Measurements from ENCODE around the gene SDR39U1.

Gene SDR39U1

DNA sequence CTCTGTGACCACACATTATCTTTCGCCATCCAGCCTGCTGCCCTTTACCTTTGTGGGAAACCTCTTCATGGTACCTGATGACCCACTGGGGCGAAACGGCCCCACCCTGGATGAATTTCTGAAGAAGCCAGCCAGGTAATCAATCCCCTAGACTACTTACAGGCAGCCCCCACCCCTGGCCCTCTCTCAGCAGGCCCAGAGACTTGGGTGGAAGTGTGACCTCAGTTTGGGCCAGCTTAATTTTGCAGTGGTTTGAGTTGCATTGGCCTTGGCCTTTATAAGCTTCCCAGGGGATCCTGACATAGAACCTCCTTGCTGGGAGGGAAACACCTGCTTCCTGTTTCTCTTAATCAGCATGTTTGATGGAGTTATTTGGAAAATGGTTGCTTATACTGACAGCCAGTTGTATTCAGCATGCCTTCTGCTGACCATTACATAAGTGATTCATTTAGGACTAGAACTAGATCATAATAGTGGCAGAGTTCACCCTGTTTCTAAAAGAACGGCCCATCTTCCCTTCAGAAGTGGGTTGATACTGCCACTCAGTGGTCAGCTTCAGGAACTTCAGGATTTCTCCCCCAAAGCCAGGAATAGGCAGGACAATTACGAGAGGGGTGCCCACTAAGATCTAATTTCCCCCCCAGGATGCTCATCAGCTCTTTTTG lies 6.1 kb downstream of the SDR39U1 start:
- peak; percentile 19 for DNase-seq (ENCODE audit: low read depth)
- H3K4me3 ChIP-seq (ENCODE audit: low read depth, low read length): no peak overlapping the region
- TF ChIP-seq, protein P1, sequence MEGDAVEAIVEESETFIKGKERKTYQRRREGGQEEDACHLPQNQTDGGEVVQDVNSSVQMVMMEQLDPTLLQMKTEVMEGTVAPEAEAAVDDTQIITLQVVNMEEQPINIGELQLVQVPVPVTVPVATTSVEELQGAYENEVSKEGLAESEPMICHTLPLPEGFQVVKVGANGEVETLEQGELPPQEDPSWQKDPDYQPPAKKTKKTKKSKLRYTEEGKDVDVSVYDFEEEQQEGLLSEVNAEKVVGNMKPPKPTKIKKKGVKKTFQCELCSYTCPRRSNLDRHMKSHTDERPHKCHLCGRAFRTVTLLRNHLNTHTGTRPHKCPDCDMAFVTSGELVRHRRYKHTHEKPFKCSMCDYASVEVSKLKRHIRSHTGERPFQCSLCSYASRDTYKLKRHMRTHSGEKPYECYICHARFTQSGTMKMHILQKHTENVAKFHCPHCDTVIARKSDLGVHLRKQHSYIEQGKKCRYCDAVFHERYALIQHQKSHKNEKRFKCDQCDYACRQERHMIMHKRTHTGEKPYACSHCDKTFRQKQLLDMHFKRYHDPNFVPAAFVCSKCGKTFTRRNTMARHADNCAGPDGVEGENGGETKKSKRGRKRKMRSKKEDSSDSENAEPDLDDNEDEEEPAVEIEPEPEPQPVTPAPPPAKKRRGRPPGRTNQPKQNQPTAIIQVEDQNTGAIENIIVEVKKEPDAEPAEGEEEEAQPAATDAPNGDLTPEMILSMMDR (IDR thresholded peaks at IDR 0.05; ENCODE audit: low read depth, low read length, missing control alignments): peak; percentile 76

DNA sequence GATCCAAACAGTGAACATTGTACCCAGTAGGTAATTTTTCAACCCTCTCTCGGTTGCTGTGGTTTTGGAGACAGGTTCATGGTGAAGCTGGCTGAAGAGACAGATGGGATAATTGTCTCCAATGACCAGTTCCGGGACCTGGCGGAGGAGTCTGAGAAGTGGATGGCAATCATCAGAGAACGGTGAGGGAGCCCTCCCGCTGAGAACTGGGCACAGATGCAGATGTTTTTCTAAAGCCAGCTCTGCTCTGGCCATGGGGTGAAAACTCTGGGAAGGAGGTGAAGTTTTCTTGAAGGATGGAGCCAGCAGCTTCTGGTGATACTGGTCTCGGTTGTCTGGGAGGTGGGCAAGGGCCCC lies 6.6 kb downstream of the SDR39U1 start:
- no peak overlapping the region for H3K4me3 ChIP-seq (ENCODE audit: low read depth, low read length)
- TF ChIP-seq, protein P1 (IDR thresholded peaks at IDR 0.05; ENCODE audit: low read depth, low read length, missing control alignments): no peak
- DNase-seq (ENCODE audit: low read depth): no peak

DNA sequence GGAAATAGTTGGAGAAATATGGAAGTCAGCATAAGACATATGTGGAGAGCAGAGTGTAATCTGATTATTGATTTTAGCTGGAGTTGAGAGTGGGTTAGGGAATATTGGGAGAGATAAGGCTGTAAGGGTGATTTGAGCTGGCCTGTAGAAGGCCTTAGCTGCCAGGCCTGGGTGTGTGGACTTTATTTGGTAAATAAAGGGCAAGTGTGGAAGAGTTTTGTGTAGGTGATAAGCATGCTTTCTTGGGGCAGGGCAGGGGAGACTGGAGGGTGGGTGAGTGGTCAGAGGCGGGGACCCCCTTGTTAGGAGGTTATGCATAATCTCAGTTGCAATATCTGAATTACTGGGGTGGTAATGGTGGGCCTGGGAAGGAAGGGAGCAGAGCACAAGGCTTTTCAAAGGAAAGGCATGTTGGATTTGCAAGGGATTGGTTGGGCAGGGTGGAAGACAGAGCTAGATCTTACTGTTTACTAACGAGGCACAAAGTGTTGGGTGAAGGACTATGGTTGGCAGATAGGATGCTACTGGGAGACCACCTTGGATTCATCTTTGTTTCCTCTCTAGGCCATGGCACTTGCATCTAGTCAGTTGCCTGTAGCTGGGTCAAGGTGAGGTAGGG lies 7.3 kb downstream of the SDR39U1 start:
- DNase-seq (ENCODE audit: low read depth): no peak
- TF ChIP-seq, protein P1 (IDR thresholded peaks at IDR 0.05; ENCODE audit: low read depth, low read length, missing control alignments): no peak
- H3K4me3 ChIP-seq (ENCODE audit: low read depth, low read length): no peak overlapping the region

DNA sequence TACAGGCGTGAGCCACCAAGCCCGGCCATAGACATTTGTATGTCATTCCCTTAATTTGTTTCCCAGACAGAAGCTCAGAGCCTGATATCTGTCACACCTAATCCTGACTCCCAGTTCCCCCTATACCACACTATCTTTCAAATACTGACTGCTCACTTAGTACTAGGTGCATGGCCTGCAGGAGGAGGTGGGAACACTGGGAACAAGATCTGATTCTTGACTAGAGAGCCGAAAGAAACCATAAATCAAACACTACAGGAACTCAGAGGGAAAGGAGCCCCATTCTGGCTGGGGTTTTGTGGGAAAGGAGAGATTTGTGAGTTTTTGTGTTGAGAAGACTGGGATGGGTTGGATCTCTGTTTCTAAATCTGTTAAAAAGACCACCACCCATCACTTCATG lies 7.9 kb downstream of the SDR39U1 start:
- no peak overlapping the region for H3K4me3 ChIP-seq (ENCODE audit: low read depth, low read length)
- TF ChIP-seq, protein P1 (IDR thresholded peaks at IDR 0.05; ENCODE audit: low read depth, low read length, missing control alignments): no peak
- no peak for DNase-seq (ENCODE audit: low read depth)

DNA sequence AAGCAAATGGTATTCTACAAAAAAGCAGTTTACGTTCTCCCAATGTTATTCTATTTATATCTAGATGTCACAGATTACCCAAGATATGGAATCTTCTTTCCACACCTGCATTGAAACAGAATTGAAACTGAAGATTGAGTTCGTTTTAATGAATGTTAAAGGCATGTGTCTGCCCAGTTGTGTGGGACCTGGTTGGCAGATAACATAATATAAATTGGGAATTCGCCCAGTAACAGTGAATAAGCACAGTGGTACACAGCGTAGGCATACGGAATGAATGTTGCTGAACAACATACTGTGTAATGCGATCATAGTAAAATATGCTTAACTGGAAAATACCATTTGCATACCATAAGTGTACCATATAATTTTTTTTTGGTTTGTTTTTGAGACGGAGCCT lies 8.5 kb downstream of the SDR39U1 start:
- no peak for DNase-seq (ENCODE audit: low read depth)
- TF ChIP-seq, protein P1 (IDR thresholded peaks at IDR 0.05; ENCODE audit: low read depth, low read length, missing control alignments): no peak
- no peak overlapping the region for H3K4me3 ChIP-seq (ENCODE audit: low read depth, low read length)

DNA sequence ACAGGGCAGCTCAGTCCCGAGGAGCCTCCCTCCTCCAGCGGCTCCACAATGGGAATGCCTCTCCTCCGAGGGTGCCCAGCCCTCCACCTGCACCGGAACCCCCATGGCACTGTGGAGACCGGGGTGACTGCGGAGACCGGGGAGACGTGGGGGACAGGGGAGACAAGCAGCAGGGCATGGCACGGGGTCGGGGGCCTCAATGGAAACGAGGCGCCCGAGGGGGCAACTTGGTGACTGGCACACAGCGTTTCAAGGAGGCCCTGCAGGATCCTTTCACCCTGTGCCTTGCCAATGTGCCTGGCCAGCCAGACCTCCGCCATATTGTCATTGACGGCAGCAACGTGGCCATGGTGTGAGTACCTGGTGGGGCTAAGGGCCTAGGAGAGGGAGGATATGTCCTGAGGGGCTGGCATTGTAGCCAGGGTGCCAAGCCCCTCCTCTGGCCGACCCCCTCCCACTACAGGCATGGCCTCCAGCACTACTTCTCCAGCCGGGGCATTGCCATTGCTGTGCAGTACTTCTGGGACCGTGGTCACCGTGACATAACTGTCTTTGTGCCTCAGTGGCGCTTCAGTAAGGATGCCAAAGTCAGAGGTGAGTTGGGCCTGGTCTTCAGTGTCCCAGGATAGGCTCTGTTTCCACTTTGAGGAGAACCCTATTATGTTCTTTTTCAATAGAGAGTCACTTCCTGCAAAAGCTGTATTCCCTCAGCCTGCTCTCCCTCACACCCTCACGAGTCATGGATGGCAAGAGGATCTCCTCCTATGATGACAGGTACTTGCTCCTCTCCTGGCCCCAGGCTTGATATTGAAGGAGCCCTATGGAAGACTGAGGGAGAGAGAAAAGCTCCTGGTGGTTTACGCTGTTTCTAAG lies 10.1 kb downstream of the SDR39U1 start:
- DNase-seq (ENCODE audit: low read depth): no peak

More for the DNA sequence above, 10.1 kb downstream of the SDR39U1 start:
- TF ChIP-seq, protein P1 (IDR thresholded peaks at IDR 0.05; ENCODE audit: low read depth, low read length, missing control alignments): no peak
- no peak overlapping the region for H3K4me3 ChIP-seq (ENCODE audit: low read depth, low read length)

Data from GM12864 (cell line).